ENCODE measurements around the gene SIGLEC9.

DNA sequence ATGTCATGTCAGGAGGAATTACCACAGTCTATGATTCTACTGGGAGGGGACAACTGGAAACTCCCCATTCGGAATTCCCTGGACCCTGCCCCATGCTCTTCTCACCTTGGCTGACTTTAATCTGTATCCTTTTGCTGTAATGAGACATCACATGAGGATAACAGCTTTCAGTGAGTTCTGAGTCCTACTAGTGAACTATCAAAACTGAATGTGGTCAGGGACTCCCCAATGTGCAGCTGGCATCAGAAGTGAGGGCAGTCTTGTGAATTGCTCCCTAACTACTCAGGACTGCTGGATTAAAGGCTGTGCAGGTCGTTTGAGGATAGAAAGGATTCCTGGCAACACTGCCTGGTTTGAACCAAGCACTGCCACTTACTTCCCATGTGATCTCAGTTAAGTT is 32.6 kb downstream of the SIGLEC9 start:
- TF ChIP-seq CTCF (IDR thresholded peaks at IDR 0.05; ENCODE audit: low read length): no peak
- TF ChIP-seq EZH2 (optimal IDR thresholded peaks at IDR 0.05; ENCODE audit: low read depth, low read length): no peak

All from MM.1S (cell line).